HepG2 (cell line): Measurements from ENCODE around the gene THSD4. TPM values are rescaled to one million over a fixed set of nuclear protein-coding genes. Genes with fewer than 3 reads are reported as not detected.

Source experiments
- ATAC-seq: fragments of 200-7000 bp; cut with Tn5 transposase; 3 replicates; pipeline ENCODE4 v1.9.1; 2020; ENCODE audit warnings: mild to moderate bottlenecking, moderate library complexity
- BruUV-seq: library from RNA; stranded (reverse); fragments of 400-500 nt; replicated peaks from 2 replicates; lab custom pipeline; 2021; lab: Mats Ljungman, UMichigan
- CTCF ChIA-PET: fragments of 300-600 bp; formaldehyde crosslinking; extraction: SDS; loops from one replicate; lab custom pipeline; 2021; ENCODE audit warnings: low total read pairs, inconsistent platforms, low intra/inter-chr PET ratio; lab: Yijun Ruan, JAX
- POLR2A ChIA-PET: fragments of 350-600 bp; sonication (Branson Sonifier 250); formaldehyde crosslinking; loops from one replicate; lab custom pipeline; 2020; ENCODE audit warnings: antibody characterized with exemption, inconsistent platforms; lab: Yijun Ruan, JAX
- DNase-seq: peaks from one replicate; pipeline ENCODE4 v3.0.0-alpha.2; 2015; ENCODE audit warnings: low spot score
- FAIRE-seq: peaks from 3 replicates; lab custom pipeline; 2011; peaks lifted over from hg19 to GRCh38; lab: Jason Lieb, UNC
- H2AFZ ChIP-seq: one replicate; pipeline ENCODE4 v1.6.1; 2011; ENCODE audit warnings: low read length, inconsistent platforms
- H3K27ac ChIP-seq: fragments of 300-600 bp; 3 replicates; pipeline ENCODE4 v1.8.0; 2011; ENCODE audit warnings: mixed run types, mild to moderate bottlenecking, mixed read lengths, low read length, inconsistent platforms; ENCODE audit not compliant: insufficient read depth; ENCODE audit errors: extremely low read length
- H3K27me3 ChIP-seq, 2 experiments: fragments of 200-600 bp in 1 of 2; 2 replicates in 1 of 2; 3 replicates in 1 of 2; pipeline versions ENCODE4 v1.6.0 to v1.8.0; 2011; ENCODE audit warnings: low read length in 2 of 2, mild to moderate bottlenecking in 2 of 2, moderate library complexity in 2 of 2, inconsistent platforms in 1 of 2; ENCODE audit not compliant: insufficient read depth in 2 of 2, control insufficient read depth in 1 of 2
- H3K36me3 ChIP-seq, 2 experiments: fragments of 200-600 bp in 1 of 2; replicated peaks in 1 of 2; 2 replicates in 1 of 2; 3 replicates in 1 of 2; pipeline versions ENCODE4 v1.5.1 to v1.8.0; 2011; ENCODE audit warnings: low read length in 2 of 2, inconsistent platforms in 1 of 2; ENCODE audit not compliant: insufficient read depth in 2 of 2, control insufficient read depth in 1 of 2
- H3K4me1 ChIP-seq: 2 replicates; pipeline ENCODE4 v1.5.1; 2012; ENCODE audit warnings: low read length, inconsistent platforms; ENCODE audit not compliant: insufficient read depth
- H3K4me2 ChIP-seq: 2 replicates; pipeline ENCODE4 v1.6.0; 2011; ENCODE audit warnings: low read depth, low read length, inconsistent platforms
- H3K4me3 ChIP-seq, 3 experiments: fragments of 200-600 bp in 1 of 3; sonication (generic), shearing (Covaris generic) in 1 of 3; replicated peaks in 1 of 3; 2 replicates each; pipeline ENCODE4 v1.5.1; 2011 to 2016; ENCODE audit warnings: low read length in 3 of 3, inconsistent platforms in 2 of 3, low read depth in 2 of 3, mild to moderate bottlenecking in 2 of 3, control low read depth in 1 of 3, mixed read lengths in 1 of 3; ENCODE audit not compliant: insufficient read depth in 1 of 3
- H3K79me2 ChIP-seq: one replicate; pipeline ENCODE4 v1.6.1; 2011; ENCODE audit warnings: low read length, inconsistent platforms; ENCODE audit not compliant: insufficient read depth
- H3K9ac ChIP-seq: 2 replicates; pipeline ENCODE4 v1.6.0; 2011; ENCODE audit warnings: mild to moderate bottlenecking, low read depth, low read length, inconsistent platforms; ENCODE audit not compliant: insufficient read depth
- H3K9me3 ChIP-seq: 2 replicates; pipeline ENCODE4 v1.5.1; 2012; ENCODE audit warnings: mild to moderate bottlenecking, low read length
- H4K20me1 ChIP-seq: 2 replicates; pipeline ENCODE4 v1.6.0; 2011; ENCODE audit warnings: inconsistent platforms, mild to moderate bottlenecking, low read length, moderate library complexity; ENCODE audit not compliant: insufficient read depth
- MAFF ChIP-seq: IDR thresholded peaks from 2 replicates; pipeline ENCODE4 v1.6.1; 2011; ENCODE audit warnings: low read depth, low read length, improper control_type of control experiment
- MAFK ChIP-seq, 2 experiments: IDR thresholded peaks in 1 of 2; conservative IDR thresholded peaks in 1 of 2; 2 replicates each; pipeline ENCODE4 v1.6.1; 2011; ENCODE audit warnings: improper control_type of control experiment in 2 of 2, low read length in 2 of 2
- TEAD3 ChIP-seq: optimal IDR thresholded peaks from 2 replicates; pipeline ENCODE3; 2016; ENCODE audit warnings: borderline replicate concordance
- WGBS: methylation state at CpG from one replicate; pipeline ENCODE4 v1.1.6; 2017; ENCODE audit warnings: low lambda C conversion rate; 5-methylcytosine and 5-hydroxymethylcytosine counted together
- in situ Hi-C: cut with HindIII; loops from 2 replicates; pipeline ENCODE4 v1.10.0; 2017; ENCODE audit warnings: low pct_unique_long_range_greater_than_20kb; ENCODE audit not compliant: extremely low pct_ligation_motif_present
- intact Hi-C: fragments of 100-400 bp; cut with micrococcal nuclease; formaldehyde crosslinking; loops from one replicate; pipeline ENCODE4 v1.10.0; 2022; ENCODE audit not compliant: unreplicated experiment
- polyA plus RNA-seq, 8 experiments: library from polyadenylated mRNA; depleted of rRNA in 3 of 8; stranded (reverse) in 7 of 8; unstranded in 1 of 8; fragments of >200 nt; fragmentation: Illumina TruSeq in 4 of 8; extraction: Trizol in 4 of 8; gene quantifications; 2 replicates each; pipeline versions ENCODE4 v1.2.1 to v1.2.3, GENCODE V29; 2011 to 2016; ENCODE audit warnings: low read depth in 4 of 8, missing spikeins in 1 of 8, mixed read lengths in 1 of 8; ENCODE audit not compliant: insufficient read depth in 1 of 8
- total RNA-seq, 5 experiments: library from RNA; depleted of rRNA; stranded (reverse); fragments of >200 nt; fragmentation: Illumina TruSeq; extraction: Trizol; gene quantifications; 2 replicates each; pipeline ENCODE4 v1.2.3, GENCODE V29; 2016; ENCODE audit warnings: low read depth in 1 of 5
- TF ChIP-seq, protein P1 (sequence below): sonication (generic); formaldehyde crosslinking; IDR thresholded peaks from 2 replicates; pipeline ENCODE4 v1.4.0; 2020; ENCODE audit warnings: missing genetic modification reagents

The THSD4 gene
- total and polyA plus RNA-seq, 2 of the 13 experiments (the other 11 are each of a cell fraction or from before 2014, with no cell fraction given) = 0.07 to 0.21 TPM

DNA sequence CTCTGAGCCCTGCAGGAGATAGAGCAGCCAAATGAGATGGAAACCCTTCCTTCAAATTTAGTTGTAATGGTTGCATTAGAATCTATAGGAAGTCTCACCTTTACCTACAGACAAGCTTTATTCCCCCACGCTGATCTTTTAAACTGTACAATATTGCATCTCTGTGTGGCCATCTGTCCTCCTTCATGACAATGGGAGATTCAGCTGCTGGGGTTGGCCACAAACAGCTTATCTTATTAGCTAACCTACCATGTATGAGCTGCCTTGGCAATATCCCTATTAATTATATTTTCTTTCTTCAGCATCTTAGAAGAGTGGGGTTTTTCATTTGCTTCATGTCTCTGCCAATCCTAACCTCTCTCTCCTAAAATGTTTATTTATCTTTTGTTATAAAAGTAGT lies 456.4 kb downstream of the THSD4 start:
- intact Hi-C loops = loop anchor here (10.0 kb wide), 1 partner anchor 127 kb away; no protein-coding TSS in a partner anchor
- no peak overlapping the region for H3K4me3 ChIP-seq
- no peaks in the 10 kb centered on the region for H3K36me3 ChIP-seq
- in situ Hi-C loops = loop anchor here (10.0 kb wide), 1 partner anchor 163 kb away; no protein-coding TSS in a partner anchor
- H3K79me2 ChIP-seq = no peaks in the 10 kb centered on the region
- H3K4me1 ChIP-seq = no peaks in the 10 kb centered on the region
- no peak overlapping the region for H3K27ac ChIP-seq
- no peaks in the 10 kb centered on the region; a peak in 1 of 5 replicates for H3K27me3 ChIP-seq
- H4K20me1 ChIP-seq = no peaks in the 10 kb centered on the region
- no peak overlapping the region for H3K4me2 ChIP-seq
- no peak overlapping the region for H2AFZ ChIP-seq
- no peak overlapping the region for H3K9ac ChIP-seq
- no peak for FAIRE-seq
- POLR2A ChIA-PET = no interaction called here
- TF ChIP-seq, protein P1, sequence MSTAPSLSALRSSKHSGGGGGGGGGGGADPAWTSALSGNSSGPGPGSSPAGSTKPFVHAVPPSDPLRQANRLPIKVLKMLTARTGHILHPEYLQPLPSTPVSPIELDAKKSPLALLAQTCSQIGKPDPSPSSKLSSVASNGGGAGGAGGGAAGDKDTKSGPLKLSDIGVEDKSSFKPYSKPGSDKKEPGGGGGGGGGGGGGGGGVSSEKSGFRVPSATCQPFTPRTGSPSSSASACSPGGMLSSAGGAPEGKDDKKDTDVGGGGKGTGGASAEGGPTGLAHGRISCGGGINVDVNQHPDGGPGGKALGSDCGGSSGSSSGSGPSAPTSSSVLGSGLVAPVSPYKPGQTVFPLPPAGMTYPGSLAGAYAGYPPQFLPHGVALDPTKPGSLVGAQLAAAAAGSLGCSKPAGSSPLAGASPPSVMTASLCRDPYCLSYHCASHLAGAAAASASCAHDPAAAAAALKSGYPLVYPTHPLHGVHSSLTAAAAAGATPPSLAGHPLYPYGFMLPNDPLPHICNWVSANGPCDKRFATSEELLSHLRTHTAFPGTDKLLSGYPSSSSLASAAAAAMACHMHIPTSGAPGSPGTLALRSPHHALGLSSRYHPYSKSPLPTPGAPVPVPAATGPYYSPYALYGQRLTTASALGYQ (CRISPR knock-in tag) = no peak
- TF ChIP-seq, all 625 proteins: peak for 0
- BruUV-seq = no TSS peak
- H3K9me3 ChIP-seq = no peaks in the 10 kb centered on the region
- ATAC-seq = no peak
- no peak for DNase-seq
- CTCF ChIA-PET = no interaction called here
- 50% methylated on average over 1 of the region's 1 CpG for WGBS

DNA sequence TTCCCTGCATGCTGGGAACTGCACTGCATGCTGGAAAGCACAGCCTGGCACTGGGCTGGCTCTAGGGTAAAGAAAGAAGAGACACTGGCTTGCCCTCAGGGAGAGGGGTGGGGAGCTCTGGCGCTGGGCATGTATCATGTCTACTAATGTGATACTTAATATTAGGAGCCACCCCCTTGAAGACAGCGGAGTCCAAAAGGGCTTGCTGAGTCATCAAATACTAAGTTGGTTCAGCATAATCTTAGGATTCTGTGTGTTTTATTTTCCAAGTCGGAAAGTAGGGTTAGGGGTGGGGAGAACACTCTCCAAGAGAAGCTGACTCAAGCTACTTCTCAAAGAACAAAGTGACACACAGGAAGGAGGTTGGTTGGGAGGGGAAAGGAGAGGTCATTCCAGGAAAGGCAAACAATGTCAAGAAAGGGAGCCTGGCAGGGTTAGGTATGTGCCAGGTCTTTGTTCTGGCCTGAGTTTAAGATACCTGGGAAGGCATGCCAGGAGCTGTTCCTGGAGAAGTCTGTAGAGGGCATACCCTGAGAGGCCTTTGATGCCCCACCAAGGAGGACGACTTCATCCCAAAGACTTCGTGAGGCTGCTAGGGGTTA lies 457.3 kb downstream of the THSD4 start:
- ChIA-PET POLR2A (no interaction called here), CTCF (interaction anchor here (0.7 kb wide), 1 partner anchor 158 kb away, joined by 5 read pairs; no protein-coding TSS in a partner anchor)
- Histone ChIP-seq H3K79me2 (no peaks in the 10 kb centered on the region), H3K4me3 (no peak overlapping the region), H3K9me3 (no peaks in the 10 kb centered on the region), H3K4me1 (no peaks in the 10 kb centered on the region), H3K27me3 (no peaks in the 10 kb centered on the region; a peak in 1 of 5 replicates), H3K4me2 (no peak overlapping the region), H3K9ac (no peak overlapping the region), H2AFZ (no peak overlapping the region), H3K27ac (no peak overlapping the region), H3K36me3 (no peaks in the 10 kb centered on the region), H4K20me1 (no peaks in the 10 kb centered on the region)
- intact Hi-C loops = loop anchor here (10.0 kb wide), 1 partner anchor 128 kb away; no protein-coding TSS in a partner anchor
- ATAC-seq (peak; percentile 29; the same call in 1 of the 3 replicates), FAIRE-seq (no peak), DNase-seq (no peak)
- 43% methylated on average over 3 of the region's 5 CpGs for WGBS
- TF ChIP-seq MAFK (conservative IDR thresholded peaks at IDR 0.05 in 1 of 2, IDR thresholded peaks at IDR 0.05 in 1 of 2; ENCODE audit: low read length in 2 of 2) (peak; percentile 94 to 97), MAFF (peak; percentile 94), TEAD3 (no peak)
- BruUV-seq = no TSS peak
- in situ Hi-C loops = loop anchor here (10.0 kb wide), 1 partner anchor 162 kb away; no protein-coding TSS in a partner anchor
